Keratinocyte (primary cell): ENCODE measurements around the gene ADAMTS10. TPM values are rescaled to one million over a fixed set of nuclear protein-coding genes. Genes with fewer than 3 reads are reported as not detected.

ENCODE experiments used
- DNase-seq: peaks from one replicate; pipeline ENCODE4 v3.0.0-alpha.2; 2011; ENCODE audit warnings: low read depth, missing footprints, low spot score
- FAIRE-seq: peaks from 2 replicates; lab custom pipeline; 2011; peaks lifted over from hg19 to GRCh38; lab: Jason Lieb, UNC
- H2AFZ ChIP-seq: 2 replicates; pipeline ENCODE4 v1.6.0; 2012; ENCODE audit warnings: low read length, control low read depth, inconsistent platforms; ENCODE audit not compliant: control insufficient read depth
- H3K27ac ChIP-seq: 2 replicates; pipeline ENCODE4 v1.5.1; 2011; ENCODE audit warnings: low read length; ENCODE audit not compliant: control insufficient read depth, insufficient read depth
- H3K27me3 ChIP-seq: 3 replicates; pipeline ENCODE4 v1.6.0; 2011; ENCODE audit warnings: low read length; ENCODE audit not compliant: control insufficient read depth, insufficient read depth; ENCODE audit errors: extremely low read depth
- H3K36me3 ChIP-seq, 2 experiments: 2 replicates in 1 of 2; 3 replicates in 1 of 2; pipeline ENCODE4 v1.5.1; 2011; ENCODE audit warnings: low read length in 2 of 2, mild to moderate bottlenecking in 1 of 2; ENCODE audit not compliant: control insufficient read depth in 2 of 2, insufficient read depth in 2 of 2; ENCODE audit errors: extremely low read depth in 1 of 2
- H3K4me1 ChIP-seq: 3 replicates; pipeline ENCODE4 v1.5.1; 2011; ENCODE audit warnings: low read length; ENCODE audit not compliant: control insufficient read depth, insufficient read depth; ENCODE audit errors: extremely low read depth
- H3K4me2 ChIP-seq: 3 replicates; pipeline ENCODE4 v1.6.0; 2011; ENCODE audit warnings: low read depth, low read length; ENCODE audit not compliant: control insufficient read depth, insufficient read depth; ENCODE audit errors: extremely low read depth
- H3K4me3 ChIP-seq, 3 experiments: fragments of 200-600 bp in 1 of 3; sonication (generic) in 1 of 3; 2 replicates in 2 of 3; 3 replicates in 1 of 3; pipeline ENCODE4 v1.5.1; 2011 to 2016; ENCODE audit warnings: low read length in 3 of 3, mild to moderate bottlenecking in 3 of 3, control low read depth in 2 of 3, inconsistent platforms in 1 of 3, low read depth in 1 of 3, mixed read lengths in 1 of 3, mixed run types in 1 of 3, moderate library complexity in 1 of 3; ENCODE audit not compliant: control insufficient read depth in 2 of 3, insufficient read depth in 2 of 3; ENCODE audit errors: extremely low read depth in 1 of 3
- H3K79me2 ChIP-seq: 2 replicates; pipeline ENCODE4 v1.6.0; 2012; ENCODE audit warnings: low read length; ENCODE audit not compliant: control insufficient read depth, insufficient read depth
- H3K9ac ChIP-seq: 3 replicates; pipeline ENCODE4 v1.6.0; 2011; ENCODE audit warnings: low read length; ENCODE audit not compliant: control insufficient read depth, insufficient read depth; ENCODE audit errors: extremely low read depth
- H3K9me1 ChIP-seq: 3 replicates; pipeline ENCODE4 v1.6.0; 2011; ENCODE audit warnings: low read length; ENCODE audit not compliant: control insufficient read depth, insufficient read depth; ENCODE audit errors: extremely low read depth
- H3K9me3 ChIP-seq: 2 replicates; pipeline ENCODE4 v1.5.1; 2012; ENCODE audit warnings: low read depth, low read length; ENCODE audit not compliant: control insufficient read depth
- H4K20me1 ChIP-seq: 3 replicates; pipeline ENCODE4 v1.6.0; 2011; ENCODE audit warnings: low read length; ENCODE audit not compliant: control insufficient read depth, insufficient read depth; ENCODE audit errors: extremely low read depth
- EZH2 ChIP-seq: IDR thresholded peaks from one replicate; pipeline ENCODE4 v1.6.1; 2012; ENCODE audit warnings: inconsistent platforms, mild to moderate bottlenecking, low read length, moderate library complexity
- dilution Hi-C: fragments of 300-500 bp; cut with MboI; formaldehyde crosslinking; loops from one replicate; pipeline ENCODE4 v1.7.0; 2020; ENCODE audit warnings: low sequenced_read_pairs; ENCODE audit not compliant: extremely low pct_ligation_motif_present
- polyA plus RNA-seq, 5 experiments: library from polyadenylated mRNA; depleted of rRNA in 3 of 5; stranded (reverse) in 3 of 5; stranded (forward) in 1 of 5; unstranded in 1 of 5; fragments of >200 nt; gene quantifications; 1 replicate in 1 of 5; 2 replicates in 3 of 5; 3 replicates in 1 of 5; pipeline versions ENCODE4 v1.2.1 to v1.2.3, GENCODE V29; 2011 to 2012; ENCODE audit warnings: missing spikeins in 2 of 5, low read depth in 1 of 5, low replicate concordance in 1 of 5
- TF ChIP-seq, protein P1 (sequence below), 3 experiments: IDR thresholded peaks in 1 of 3; conservative IDR thresholded peaks in 1 of 3; optimal IDR thresholded peaks in 1 of 3; 2 replicates in 2 of 3; 3 replicates in 1 of 3; pipeline versions ENCODE3 to v1.5.1; 2011; ENCODE audit warnings: low read length in 3 of 3, mild to moderate bottlenecking in 3 of 3, moderate library complexity in 2 of 3, control low read depth in 1 of 3, inconsistent platforms in 1 of 3; ENCODE audit not compliant: insufficient read depth in 2 of 3; ENCODE audit errors: extremely low read depth in 1 of 3

ADAMTS10 gene
- polyA plus RNA-seq, 1 donor (not counting 4 experiments of a cell fraction or from before 2014, with no cell fraction given): not detected

DNA sequence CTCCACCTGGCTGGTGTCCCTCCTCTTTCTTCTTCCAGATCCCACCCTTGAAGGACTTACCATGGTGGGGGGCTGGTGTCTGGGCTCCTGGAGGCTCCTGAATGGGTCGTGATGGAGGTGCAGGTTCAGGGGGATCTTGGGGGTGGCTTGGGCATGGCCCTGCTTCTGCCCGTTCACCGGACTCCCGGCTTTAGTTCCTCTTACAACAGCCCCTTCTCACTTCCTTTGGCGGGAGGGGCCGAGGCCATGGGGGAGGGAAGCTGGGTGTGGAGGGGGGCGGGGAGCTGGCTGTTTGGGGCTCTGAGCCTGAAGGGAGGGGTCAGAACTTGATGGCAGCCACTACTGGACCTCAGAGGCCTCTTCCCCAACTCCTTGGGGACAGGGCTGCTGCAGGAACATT, 33.3 kb downstream of the ADAMTS10 start, which contains the start of gene MYO1F:
Gene MYO1F (minus strand): TSS at position 196 of the 400 bp plus-strand sequence. CDS start 133 bp downstream, at position 63.
- dilution Hi-C loops: no loop called here
- TF ChIP-seq, protein P1, sequence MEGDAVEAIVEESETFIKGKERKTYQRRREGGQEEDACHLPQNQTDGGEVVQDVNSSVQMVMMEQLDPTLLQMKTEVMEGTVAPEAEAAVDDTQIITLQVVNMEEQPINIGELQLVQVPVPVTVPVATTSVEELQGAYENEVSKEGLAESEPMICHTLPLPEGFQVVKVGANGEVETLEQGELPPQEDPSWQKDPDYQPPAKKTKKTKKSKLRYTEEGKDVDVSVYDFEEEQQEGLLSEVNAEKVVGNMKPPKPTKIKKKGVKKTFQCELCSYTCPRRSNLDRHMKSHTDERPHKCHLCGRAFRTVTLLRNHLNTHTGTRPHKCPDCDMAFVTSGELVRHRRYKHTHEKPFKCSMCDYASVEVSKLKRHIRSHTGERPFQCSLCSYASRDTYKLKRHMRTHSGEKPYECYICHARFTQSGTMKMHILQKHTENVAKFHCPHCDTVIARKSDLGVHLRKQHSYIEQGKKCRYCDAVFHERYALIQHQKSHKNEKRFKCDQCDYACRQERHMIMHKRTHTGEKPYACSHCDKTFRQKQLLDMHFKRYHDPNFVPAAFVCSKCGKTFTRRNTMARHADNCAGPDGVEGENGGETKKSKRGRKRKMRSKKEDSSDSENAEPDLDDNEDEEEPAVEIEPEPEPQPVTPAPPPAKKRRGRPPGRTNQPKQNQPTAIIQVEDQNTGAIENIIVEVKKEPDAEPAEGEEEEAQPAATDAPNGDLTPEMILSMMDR (optimal IDR thresholded peaks at IDR 0.05 in 1 of 3, IDR thresholded peaks at IDR 0.05 in 1 of 3, conservative IDR thresholded peaks at IDR 0.05 in 1 of 3; ENCODE audit: extremely low read depth in 1 of 3, insufficient read depth in 2 of 3, low read length in 3 of 3): no peak
- no peak for TF ChIP-seq EZH2
- FAIRE-seq (no peak), DNase-seq (no peak)
- Histone ChIP-seq H3K27ac (no peak within 1 kb of the TSS), H3K9me3 (no peaks in the 10 kb centered on the region), H3K27me3 (no peaks in the 10 kb centered on the region), H3K9ac (no peak within 1 kb of the TSS), H3K4me2 (no peak within 1 kb of the TSS), H3K4me1 (peaks cover 3% of the 10 kb centered on the region), H3K79me2 (no peaks in the 10 kb centered on the region), H4K20me1 (no peaks in the 10 kb centered on the region), H3K36me3 (no peaks in the 10 kb centered on the region), H3K4me3 (no peak within 1 kb of the TSS), H2AFZ (no peak within 1 kb of the TSS), H3K9me1 (no peaks in the 10 kb centered on the region)

- DNase-seq (no peak), FAIRE-seq (no peak)
- TF ChIP-seq, protein P1 (optimal IDR thresholded peaks at IDR 0.05 in 1 of 3, IDR thresholded peaks at IDR 0.05 in 1 of 3, conservative IDR thresholded peaks at IDR 0.05 in 1 of 3; ENCODE audit: extremely low read depth in 1 of 3, insufficient read depth in 2 of 3, low read length in 3 of 3): no peak
- no peak for TF ChIP-seq EZH2
- Histone ChIP-seq H3K4me2 (no peak overlapping the region), H4K20me1 (no peaks in the 10 kb centered on the region), H3K79me2 (no peaks in the 10 kb centered on the region), H3K9me3 (no peaks in the 10 kb centered on the region), H3K27me3 (no peaks in the 10 kb centered on the region), H3K27ac (no peak overlapping the region), H3K4me1 (peaks cover 3% of the 10 kb centered on the region), H3K4me3 (no peak overlapping the region), H3K9ac (no peak overlapping the region), H3K9me1 (no peaks in the 10 kb centered on the region), H2AFZ (no peak overlapping the region), H3K36me3 (no peaks in the 10 kb centered on the region)
- dilution Hi-C loops: no loop called here
Observed at GRCh38 chr19:8576273-8576993, 34.1 kb downstream of the ADAMTS10 start.
